HG03175 (cell line): Measurements from ENCODE around the gene PRELID3B.
"Not testable (repeated sequence)": the region's sequence is repeated elsewhere in the genome, so short reads cannot be mapped to it uniquely, and the experiment has no call there.

Source experiments
- ATAC-seq: cut with Tn5 transposase; IDR thresholded peaks from one replicate; pipeline ENCODE4 v1.9.1; 2021; ENCODE audit warnings: mild to moderate bottlenecking, moderate library complexity; ENCODE audit not compliant: unreplicated experiment

The PRELID3B gene

GRCh38 chr20:59026904-59027740 lies 15.5 kb downstream of the PRELID3B start:
- ATAC-seq = no peak

- ATAC-seq = no peak
These were observed 17.1 kb downstream of the PRELID3B start for GRCh38 chr20:59025511-59025910.

- ATAC-seq = no peak
These were observed 17.5 kb downstream of the PRELID3B start for GRCh38 chr20:59025086-59025485.

- no peak for ATAC-seq
These were observed 18.5 kb downstream of the PRELID3B start for GRCh38 chr20:59024111-59024530.

DNA sequence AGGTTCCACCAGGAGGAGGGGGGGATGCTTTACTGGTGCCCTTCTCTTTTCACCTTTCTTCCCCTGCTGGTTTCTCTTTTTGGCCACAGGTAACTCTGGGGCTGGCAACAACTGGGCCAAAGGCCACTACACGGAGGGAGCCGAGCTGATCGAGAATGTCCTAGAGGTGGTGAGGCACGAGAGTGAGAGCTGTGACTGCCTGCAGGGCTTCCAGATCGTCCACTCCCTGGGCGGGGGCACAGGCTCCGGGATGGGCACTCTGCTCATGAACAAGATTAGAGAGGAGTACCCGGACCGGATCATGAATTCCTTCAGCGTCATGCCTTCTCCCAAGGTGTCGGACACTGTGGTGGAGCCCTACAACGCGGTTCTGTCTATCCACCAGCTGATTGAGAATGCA lies 19.0 kb downstream of the PRELID3B start:
- ATAC-seq = no peak

- no peak for ATAC-seq
These were observed 19.8 kb downstream of the PRELID3B start for GRCh38 chr20:59022754-59023153.

DNA sequence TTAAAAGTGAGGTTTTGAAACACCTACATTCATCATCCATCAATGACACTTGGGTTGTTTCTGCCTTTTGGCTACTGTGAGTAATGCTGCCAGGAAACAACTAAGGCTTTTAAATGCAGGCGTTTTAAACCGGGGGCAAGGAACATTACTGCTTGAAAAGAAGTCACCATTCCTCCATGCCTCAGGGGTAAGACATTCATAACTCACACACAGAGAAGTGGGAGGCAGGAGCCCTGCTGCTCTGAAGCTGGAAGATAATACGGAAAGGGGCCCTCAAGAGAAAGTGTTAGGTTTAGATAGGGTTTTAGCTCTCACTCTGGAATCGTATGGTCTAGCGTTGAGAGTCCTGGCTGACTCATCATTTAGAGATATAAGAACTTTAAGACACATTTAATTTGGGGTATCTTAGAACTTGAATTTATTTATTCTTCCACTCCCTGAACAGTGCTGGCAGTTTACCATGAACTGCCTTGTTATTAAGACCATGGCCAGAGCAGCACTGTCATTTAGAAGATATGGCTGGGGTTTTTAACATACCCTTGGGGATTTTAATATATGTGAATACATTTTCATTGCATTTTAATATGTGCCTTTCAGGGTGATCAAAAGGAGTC lies 21.5 kb downstream of the PRELID3B start:
- ATAC-seq = no peak

DNA sequence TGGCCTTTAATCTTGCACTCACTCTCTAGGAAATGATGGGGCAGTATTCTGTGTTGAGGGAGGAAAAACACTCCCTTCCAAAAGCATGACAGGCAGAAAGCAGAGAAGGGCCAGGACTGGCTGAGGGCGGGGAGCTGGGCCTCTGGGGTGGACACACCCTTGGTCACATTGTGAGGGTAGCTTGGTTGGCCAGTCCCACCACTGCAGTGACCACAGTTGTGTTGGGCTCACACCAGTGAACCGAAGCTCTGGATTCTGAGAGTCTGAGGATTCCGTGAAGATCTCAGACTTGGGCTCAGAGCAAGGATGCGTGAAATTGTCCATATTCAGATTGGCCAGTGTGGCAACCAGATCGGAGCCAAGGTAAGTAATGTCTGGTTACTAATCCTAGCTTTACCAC lies 23.4 kb downstream of the PRELID3B start, which contains the start of gene TUBB1:
Gene TUBB1, plus strand, starts transcription at position 213 of the 400 bp plus-strand sequence. Its CDS starts 94 bp downstream, at position 307.
- ATAC-seq = no peak

DNA sequence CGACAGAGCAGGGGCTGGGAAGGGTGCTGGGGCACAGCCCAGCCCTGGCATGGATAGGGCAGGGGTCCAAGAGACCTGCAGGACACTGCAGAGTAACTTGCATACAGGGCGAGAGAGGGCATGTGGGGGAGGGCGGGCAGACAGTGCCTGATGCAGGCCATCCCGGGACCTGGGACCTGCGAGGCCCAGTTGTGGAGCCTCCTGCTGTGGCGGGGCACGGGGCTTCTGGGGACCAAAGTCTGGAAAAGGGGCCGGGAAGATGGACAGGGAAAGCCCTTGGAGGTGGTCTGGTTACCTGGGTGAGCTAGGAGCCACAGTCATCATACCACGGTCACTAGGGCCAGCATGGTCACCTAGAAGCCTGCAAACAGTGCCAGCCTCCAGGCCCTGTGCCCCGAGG lies 23.8 kb downstream of the PRELID3B start:
- ATAC-seq = no peak

DNA sequence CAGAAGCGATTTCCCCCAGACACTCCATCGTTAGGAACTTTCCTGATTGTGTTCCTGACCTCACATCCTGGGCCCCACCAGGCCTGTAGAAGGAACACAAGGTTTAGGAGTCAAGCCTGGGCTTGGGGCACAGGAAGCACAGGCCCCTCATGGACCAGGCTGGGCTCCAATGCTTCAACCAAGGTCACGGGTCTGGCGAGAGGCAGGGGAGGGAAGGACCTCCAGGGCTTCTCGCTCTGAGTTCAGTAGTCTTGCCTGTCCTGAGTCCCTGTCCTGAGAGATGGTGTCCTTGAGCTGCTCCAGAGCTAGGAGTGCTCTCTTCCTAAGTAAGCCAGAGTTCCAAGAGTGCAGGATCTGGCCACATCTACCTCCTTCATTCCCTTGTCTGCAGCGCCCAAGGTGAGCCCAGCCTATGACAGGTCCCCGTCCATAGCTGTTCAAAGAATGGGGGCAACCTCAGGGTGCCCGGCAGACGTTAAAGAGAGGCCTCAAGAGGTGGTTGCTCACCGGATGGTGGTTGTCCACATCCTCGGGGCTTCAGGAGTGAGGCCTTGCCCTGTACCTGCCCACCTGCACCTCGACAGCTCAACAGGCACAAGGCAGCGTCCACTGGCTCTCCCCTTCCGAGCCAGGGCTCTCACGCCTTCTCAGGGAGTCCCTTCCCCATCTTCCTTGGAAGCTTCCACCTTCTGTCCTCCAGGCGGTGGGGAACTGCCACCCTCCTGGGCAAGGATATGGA lies 24.9 kb downstream of the PRELID3B start:
- ATAC-seq = no peak

GRCh38 chr20:59016795-59017492 lies 25.6 kb downstream of the PRELID3B start:
- no peak for ATAC-seq

GRCh38 chr20:59015812-59016711 lies 26.5 kb downstream of the PRELID3B start:
- no peak for ATAC-seq

- ATAC-seq = no peak
These were observed 27.2 kb downstream of the PRELID3B start for GRCh38 chr20:59015411-59015810.

DNA sequence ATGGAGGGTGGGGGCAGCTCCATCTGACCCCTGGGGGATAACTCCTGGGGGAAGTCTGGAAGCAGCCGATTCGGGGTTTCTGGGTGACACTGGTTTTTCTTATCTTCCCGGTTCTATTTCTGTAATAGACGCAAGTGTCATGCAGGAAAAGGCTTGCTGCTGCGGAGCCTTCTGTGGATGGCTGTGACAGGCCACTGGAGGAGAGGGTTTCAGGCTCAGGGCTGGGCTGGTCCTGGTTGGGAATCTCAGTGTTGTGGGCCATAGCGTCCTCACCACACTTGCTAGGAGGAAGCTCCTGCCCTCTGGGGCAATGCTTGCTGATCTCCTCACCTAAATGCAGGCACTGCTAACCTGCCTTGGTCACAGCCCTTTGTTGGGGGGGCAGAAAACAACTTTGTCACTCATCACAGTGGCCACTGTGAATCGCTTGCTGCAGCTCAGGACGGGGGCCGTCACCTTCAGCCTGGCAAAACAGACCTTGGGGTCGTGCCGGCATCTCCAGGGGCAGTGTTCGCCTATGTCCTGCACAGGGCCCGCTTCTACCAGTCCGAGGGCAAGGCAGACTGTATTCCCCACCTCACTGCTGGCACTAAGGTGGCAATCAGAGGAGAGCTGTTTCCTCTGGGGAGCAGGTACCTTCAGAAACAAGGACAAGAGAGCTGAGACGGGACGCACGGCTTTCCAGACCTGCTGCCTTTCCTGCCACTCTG lies 27.8 kb downstream of the PRELID3B start:
- ATAC-seq = no peak

GRCh38 chr20:59013959-59014608 lies 28.5 kb downstream of the PRELID3B start:
- ATAC-seq = no peak

- no peak for ATAC-seq
These were observed 29.3 kb downstream of the PRELID3B start for GRCh38 chr20:59013031-59013951.

GRCh38 chr20:59011874-59012157 lies 30.8 kb downstream of the PRELID3B start:
- not testable (repeated sequence) for ATAC-seq
